H1 (cell line): ENCODE measurements around the gene NABP2. TPM values are rescaled to one million over a fixed set of nuclear protein-coding genes. Genes with fewer than 3 reads are reported as not detected.

Source experiments
- CBX5 ChIP-seq: fragments of 300-800, 300-1000 bp; sonication (generic); IDR thresholded peaks from 2 replicates; pipeline ENCODE4 v1.7.1; 2016; ENCODE audit warnings: antibody characterized with exemption, low read length, low read depth
- EZH2 ChIP-seq: fragments of 200-600 bp; sonication (generic); IDR thresholded peaks from 2 replicates; pipeline ENCODE4 v1.7.1; 2012; ENCODE audit warnings: low read depth, mild to moderate bottlenecking, moderate library complexity, low read length, inconsistent platforms; ENCODE audit not compliant: severe bottlenecking
- RAD21 ChIP-seq, 2 experiments: IDR thresholded peaks in 1 of 2; conservative IDR thresholded peaks in 1 of 2; 2 replicates each; pipeline ENCODE4 v1.6.1; 2011; ENCODE audit warnings: low read depth in 2 of 2, low read length in 2 of 2, improper control_type of control experiment in 1 of 2, inconsistent platforms in 1 of 2, mild to moderate bottlenecking in 1 of 2, moderate library complexity in 1 of 2
- SIRT6 ChIP-seq: IDR thresholded peaks from one replicate; pipeline ENCODE4 v1.7.1; 2012; ENCODE audit warnings: low read length, inconsistent platforms
- polyA plus RNA-seq, 7 experiments: library from polyadenylated mRNA; depleted of rRNA in 3 of 7; stranded (reverse) in 5 of 7; unstranded in 2 of 7; fragments of >200 nt in 5 of 7; fragments of 200-250 nt in 2 of 7; gene quantifications; 1 replicate in 5 of 7; 2 replicates in 1 of 7; 4 replicates in 1 of 7; pipeline versions ENCODE4 v1.2.1 to v1.2.3, GENCODE V29; 2011 to 2013; ENCODE audit warnings: missing spikeins in 2 of 7, mixed read lengths in 2 of 7
- total RNA-seq: library from RNA; stranded (reverse); fragmentation: NEBNext Ultra II Directional; extraction: Animal tissue kit (Norgen Biotek cat#: 25700); gene quantifications from 2 replicates; pipeline ENCODE4 v1.2.1, GENCODE V29; 2021

NABP2 gene
- total and polyA plus RNA-seq, 2 of the 8 experiments (the other 6 are each of a cell fraction or from before 2014, with no cell fraction given): 58.1 to 67.5 TPM

- TF ChIP-seq CBX5 (no peak), SIRT6 (no peak), RAD21 (IDR thresholded peaks at IDR 0.05 in 1 of 2, conservative IDR thresholded peaks at IDR 0.05 in 1 of 2; ENCODE audit: low read depth in 2 of 2, low read length in 2 of 2) (no peak), EZH2 (no peak)
- TF ChIP-seq, all 59 proteins: peak for 0
Observed at GRCh38 chr12:56212361-56212760, 11.8 kb upstream of the NABP2 start (continued).
